AG08396 (cell line): Measurements from ENCODE around the gene LHX5.
A peak's percentile ranks its signal among the peaks of the same experiment; 100 is the strongest.

Source experiments
- DNase-seq: peaks from one replicate; pipeline ENCODE4 v3.0.0; 2012; ENCODE audit warnings: low spot score, mixed read lengths

The LHX5 gene

DNA sequence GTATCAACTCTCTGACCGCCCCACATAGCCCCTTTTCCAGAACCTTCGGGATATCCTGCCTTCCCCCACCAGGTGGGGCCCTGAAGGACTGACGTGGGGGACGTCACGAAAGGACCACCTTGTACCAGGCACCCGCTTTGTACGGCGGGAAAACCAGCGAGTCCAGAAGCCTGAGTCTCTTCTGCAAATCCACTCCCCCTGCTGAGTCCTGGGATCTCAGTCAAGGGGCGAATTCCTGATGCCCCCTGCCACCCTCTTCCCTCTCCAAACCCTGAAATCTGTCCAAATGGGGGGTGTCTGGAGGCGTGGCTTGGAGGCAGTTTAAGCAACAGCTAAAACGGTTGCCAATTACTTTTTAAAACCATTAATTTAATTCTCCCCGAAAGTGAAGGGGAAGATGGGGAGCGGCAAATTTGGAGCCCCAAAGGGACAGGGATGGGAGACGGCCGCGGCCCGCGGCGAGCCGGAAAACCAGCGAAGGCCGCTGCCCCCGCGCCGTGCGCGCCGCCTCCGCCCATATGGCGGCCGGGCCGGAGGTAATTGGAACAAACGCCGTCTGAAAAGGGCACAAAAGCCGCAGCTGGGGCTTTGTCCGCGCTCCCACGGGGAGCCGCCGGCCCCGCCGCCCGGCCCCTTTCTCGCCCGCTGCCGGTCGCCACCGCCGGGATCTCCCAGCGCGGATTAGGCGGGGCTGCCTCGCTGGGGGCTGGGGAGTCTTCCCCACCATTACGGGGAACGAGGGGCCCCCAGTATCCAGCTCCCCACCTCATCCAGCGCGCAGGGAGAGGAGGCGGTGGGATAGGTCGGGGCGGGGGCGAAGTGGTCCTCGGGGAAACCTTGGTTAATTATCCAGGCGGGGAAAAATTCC is 6.6 kb downstream of the LHX5 start:
- no peak for DNase-seq

DNA sequence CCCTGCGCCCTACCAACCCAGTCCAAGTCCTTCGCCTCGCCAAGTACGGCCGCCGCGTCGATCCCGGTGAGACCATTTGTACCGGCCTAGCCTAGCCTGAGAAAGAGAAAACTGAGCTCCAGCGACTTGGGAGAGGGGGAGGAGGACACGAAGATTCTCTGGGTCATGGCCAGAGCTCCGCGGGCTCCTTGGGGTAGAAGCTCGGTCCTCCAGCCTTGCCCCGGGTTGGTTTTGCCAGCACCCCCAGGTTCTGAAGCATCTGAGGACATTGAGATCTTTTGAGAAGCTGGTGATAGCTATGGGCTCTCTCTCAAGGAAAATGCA is 7.3 kb downstream of the LHX5 start:
- DNase-seq = no peak

DNA sequence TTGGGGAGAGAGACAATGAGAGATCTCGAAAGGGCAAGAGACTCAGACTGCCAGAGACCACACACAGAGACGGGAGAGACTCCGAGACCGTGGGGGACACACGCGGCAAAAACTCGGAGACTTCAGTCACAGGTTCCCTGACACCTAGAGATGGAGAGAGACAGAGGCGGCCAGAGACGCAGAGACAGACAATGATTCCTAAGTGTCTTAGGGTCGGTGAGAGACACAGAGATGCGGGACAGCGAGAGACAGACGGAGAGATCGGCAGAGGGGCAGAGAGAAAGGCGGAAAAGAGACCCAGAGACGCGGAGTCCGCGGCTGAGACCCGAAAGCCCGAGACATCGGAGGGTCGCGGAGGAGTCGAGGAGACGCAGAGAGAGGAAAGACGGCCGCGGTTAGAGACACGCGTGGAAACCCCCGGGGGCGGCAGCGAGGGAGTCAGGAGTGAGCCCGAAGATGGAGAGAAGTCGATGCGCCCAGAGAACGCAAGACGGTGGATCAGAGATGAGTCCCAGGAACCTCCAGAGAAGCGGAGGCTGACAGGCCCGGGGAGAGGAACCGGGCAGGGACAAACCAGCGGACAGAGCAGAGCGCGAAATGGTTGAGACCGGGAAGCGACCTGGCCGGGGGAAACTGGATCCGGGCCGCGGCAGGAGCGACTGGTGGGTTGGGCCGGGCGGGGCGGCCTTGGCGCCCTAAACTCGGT is 7.8 kb downstream of the LHX5 start:
- no peak for DNase-seq

DNA sequence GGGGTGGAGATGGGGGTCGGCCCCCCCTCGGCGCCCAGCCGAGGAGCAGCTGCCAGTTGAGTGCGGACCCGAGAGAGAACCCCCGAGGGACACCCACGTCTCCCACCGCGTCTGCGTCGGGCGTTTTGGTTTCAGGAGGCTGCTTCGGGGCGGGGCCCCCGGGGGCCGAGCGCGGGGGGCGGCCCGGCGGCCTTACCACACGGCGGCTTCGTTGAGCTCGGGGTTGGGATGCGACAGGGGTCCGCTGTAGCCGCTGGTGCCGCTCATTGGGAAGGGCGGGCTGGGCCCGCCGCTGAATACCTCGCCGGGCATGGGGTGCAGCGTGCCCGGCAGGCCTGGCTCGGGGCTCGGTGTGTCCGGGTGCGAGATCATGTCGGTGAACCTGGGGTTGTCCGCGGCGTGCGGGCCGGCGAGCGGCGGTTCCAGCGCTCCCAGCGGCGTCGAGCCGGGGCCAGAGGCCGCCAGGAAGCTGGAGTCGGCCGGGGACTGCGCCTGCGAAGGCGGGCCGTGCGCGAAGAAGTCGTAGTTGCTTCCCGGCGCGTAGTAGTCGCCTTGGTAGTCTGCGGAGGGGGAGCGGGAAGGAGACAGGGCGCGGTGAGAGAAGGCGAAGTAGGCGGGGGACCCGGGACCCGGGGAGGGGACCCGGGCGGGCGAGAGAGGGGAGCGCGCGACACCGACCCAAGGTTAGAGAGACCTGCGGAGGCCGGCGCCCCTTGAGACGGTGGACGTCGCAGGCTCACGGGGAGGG is 8.5 kb downstream of the LHX5 start:
- DNase-seq = no peak

DNA sequence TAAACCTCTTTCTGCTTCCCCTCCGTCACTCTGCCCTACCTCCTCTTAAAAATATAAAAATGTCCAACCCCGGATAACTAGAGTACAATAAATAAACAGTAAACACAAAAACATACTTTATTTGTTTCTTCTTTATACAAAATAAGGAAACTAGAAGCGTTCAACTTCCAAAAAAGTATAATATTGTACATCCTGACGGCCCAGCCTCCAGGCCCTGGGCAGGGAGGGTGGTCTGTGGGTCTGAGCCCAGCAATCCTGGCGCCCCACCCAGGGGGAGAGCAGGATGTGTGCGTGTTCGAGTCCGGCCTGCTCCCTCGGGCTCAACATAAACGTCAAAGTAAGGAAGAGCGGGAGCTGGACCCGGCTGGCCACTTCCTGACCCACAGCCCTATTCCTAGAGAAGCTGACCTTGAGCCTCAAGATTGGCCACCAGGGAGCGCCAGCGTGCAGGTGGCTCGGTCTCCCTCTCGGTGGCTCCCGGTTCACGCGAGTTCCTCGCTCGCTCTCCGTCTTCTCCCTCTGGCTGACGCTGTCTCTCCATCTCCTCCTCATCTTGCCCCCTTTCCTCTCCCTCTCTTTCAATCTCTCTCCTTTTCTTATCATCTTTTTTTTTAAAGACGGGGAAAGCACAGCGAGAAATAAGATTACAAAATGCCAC is 9.4 kb downstream of the LHX5 start:
- DNase-seq = peak; percentile 90

DNA sequence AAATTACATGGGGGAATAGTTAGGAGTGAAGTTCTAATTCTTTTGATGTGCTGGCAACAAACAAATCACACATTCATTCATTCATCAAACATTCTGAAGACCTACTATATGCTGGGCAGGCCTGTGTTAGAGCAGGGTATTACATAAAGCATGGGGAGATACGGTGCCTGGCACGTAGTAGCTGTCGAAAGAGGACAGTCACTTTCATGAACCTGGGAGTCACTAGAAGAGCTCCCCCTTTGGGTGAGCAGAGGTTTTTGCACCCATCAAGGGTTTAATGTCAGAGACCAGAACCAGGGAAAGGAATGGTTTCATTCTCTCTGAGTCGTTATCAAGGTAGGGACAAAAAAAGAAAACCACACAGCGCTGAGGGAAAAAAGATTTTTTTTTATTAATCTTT is 10.0 kb downstream of the LHX5 start:
- DNase-seq = peak; percentile 55

DNA sequence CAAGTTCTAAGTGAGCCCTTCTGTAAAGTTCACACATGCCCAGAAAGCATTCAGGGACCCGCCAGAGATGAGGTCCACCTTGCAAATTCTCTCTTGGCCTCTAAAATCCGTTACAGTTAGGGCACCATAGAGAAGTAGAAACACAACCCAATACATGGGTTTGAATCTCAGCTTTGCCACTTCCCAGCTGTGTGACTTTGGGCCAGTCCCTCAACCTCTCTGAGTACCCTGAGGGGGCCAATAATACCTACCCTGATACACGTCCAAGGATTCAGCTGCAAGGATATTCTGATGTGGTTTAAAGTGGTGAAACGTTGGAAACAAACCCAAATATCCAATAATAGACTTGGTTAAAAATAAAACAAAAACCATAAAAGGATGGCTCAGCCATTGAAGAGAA is 11.7 kb downstream of the LHX5 start:
- no peak for DNase-seq

DNA sequence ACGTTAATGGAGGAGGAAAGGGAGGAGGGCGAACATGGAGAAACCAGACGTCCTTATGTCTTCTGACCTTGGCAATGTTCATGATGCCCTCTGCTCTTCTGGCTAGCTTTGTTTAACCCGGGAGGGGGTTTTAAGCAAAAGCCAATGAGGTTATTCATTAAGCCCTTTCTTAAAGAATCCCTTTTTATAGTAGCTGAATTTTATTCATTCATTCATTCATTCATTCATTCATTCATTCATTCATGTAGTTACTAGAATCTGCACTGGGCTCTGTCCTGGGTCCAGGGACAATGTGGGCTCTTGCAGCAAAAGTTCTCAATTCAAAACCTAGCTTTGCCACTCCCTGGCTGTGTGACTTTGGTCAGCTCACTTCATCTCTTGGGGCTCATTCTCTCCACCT is 14.0 kb downstream of the LHX5 start:
- no peak for DNase-seq

DNA sequence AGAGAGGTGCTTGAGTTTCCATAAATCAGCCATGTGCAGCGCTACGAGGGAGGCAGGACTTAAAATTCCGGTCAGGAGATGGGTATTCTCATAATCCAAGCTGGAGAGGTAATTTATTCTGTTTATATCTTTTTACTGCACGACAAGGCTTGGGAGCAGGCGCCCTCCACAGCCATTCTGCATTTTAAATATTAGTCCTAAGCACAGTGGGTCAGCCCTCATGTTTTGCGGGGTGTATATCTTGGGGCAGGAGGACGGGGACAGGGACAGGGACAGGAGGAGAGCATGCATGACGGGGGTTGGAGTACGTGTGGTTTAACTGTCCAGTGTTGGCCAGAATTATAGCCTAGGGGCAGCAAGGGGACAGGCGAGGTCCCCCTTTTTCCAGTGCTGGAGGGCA is 14.5 kb downstream of the LHX5 start:
- DNase-seq = no peak

DNA sequence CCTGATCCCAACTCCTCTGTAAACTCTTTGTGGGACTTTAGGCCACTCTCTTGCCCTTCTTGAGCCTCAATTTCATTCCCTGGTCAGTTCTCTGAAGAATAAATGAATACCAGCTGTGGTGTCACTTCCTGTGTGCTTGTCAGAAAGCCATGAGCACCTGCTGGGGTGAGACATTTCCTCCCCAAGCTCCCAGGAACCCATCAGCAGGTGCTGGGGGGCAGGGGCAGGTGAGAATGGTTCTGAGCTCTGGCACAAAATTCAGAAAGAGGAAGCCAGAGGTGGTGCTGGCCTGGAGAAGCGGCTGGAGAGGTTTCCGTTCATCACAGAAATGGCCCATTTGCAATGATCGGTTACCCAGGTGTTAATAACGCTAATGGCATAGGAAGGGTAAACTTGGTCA is 14.9 kb downstream of the LHX5 start:
- no peak for DNase-seq

DNA sequence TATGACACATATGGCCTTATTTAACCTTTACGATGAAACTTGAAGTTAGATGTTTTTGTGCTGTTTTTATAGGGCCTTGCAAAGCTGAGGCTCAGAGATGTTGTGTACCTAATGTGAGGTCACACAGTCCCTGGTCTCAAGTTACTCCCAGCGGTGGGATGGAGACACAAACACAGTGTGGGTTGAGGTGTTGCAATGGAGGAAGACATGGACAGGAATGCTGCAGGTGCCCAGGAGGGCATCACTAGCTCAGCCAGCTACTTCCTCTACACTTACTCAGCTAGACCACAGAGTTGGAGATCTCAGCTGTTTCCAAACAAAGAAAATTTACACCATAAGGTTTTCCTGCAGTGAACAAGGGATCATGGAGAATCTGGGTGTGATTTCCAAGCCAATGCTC is 15.5 kb downstream of the LHX5 start:
- no peak for DNase-seq

DNA sequence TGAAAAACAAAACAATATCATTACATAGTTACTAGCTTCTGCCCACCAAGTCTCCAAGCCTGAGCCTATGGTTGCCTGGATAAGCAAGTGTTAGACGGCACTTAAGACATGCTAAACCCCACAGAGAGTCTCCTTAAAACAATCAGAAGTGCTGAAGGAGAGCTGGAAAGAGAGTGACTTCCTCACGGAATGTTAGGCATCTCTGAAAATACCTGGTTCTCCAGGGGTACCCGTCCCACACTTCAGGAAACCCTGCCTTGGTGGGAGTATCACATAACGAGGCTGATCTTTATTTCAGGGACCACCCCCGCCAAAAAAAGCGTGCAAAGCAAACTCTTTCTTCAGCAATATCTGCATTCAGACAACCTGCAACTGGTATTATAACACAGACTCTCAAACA is 18.3 kb downstream of the LHX5 start:
- DNase-seq = no peak

DNA sequence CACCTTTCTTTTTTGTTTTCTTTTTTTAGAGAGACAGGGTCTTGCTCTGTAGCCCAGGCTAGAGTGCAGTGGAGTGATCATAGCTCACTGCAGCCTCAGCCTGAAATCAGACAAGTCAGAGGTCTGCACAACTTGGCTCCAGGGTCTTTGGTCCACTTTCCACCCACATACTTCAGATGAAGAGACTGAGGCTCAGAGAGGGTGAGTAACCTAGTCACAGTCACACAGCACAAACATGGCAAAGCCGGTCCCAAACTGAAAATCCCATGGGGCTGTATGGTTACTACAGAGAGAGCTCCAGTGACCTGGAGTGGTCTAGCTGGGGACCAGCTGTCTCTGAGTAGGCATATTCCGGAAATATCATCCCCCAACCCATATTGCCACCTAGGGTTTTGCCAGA is 19.2 kb downstream of the LHX5 start:
- DNase-seq = no peak

DNA sequence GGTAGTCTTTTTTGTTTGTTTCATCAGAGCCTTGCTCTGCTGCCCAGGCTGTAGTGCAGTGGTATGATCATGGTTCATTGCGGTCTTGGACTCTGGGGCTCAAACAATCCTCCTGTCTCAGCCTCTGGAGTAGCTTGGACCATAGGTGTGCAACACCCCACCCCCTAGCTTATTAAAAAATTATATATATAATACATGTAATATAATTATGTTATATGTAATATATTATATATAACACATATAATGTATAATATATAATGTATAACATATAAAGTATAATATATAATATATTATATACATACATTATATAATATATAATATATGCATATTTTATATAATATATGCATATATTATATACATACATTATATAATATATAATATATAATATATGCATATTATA is 21.8 kb downstream of the LHX5 start:
- DNase-seq = no peak

DNA sequence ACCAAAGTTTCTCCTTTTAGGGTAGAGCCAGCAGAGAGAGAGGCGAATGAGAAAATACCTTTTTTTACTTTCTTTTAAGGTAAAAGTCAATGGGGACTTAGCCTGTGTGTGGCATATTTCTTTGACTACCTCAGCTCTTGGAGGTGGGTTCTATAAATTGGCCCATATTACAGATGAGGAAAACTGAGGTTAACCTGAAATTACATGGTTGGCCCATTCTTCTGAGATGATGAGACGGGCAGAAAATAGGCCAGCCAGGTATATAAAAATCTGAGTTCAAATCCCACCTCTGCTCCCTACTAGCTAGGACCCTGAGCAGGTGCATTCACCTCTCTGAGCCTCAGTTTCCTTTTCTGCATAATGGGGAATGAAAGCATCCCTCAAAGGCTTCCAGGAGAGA is 22.4 kb downstream of the LHX5 start:
- DNase-seq = no peak

DNA sequence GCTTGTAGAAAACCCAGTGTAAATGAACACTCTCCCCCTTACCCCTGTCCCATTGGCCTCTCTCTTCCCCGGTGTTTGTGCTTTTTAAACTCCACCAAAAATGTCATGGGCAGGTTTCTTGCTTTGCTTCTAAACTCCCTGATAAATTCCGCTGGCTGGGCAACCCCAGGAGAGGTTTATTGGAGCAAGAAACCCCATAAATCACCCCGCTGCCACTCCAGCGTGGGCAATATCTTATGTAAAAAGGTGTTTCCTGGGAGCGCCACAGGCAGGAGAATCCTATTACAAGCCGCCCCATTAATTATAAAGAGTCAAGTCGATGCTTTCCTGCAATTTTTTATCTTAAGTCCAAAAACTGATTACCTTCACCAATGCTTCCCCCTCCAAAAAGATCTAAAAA is 22.8 kb downstream of the LHX5 start:
- no peak for DNase-seq

DNA sequence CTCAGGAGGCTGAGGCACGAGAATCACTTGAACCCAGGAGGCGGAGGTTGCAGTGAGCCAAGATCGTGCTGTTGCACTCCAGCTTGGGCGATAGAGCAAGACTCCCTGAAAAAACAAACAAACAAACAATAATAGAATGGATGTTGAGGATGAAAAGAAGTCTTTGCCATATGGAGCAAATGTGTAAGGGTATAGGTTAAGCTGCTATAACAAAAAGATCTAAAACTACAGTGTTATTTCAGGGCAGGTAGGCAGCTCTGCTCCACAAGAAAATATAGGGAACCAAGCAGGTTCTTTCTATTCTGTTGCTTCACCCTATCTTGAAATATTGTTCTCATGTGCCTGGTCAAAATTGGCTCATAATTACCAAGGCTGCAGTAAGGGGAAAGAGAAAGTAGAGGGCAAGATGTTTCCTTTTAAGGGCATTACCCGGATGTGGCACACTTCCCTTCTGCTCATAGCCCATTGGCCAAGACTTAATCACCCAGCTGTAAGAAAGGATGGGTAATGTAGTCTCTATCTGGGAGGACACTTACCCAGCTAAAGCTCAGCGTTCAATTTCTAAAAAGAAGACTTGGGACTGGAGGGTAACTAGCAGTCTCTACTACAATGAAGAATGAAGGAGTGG is 26.0 kb downstream of the LHX5 start:
- no peak for DNase-seq

DNA sequence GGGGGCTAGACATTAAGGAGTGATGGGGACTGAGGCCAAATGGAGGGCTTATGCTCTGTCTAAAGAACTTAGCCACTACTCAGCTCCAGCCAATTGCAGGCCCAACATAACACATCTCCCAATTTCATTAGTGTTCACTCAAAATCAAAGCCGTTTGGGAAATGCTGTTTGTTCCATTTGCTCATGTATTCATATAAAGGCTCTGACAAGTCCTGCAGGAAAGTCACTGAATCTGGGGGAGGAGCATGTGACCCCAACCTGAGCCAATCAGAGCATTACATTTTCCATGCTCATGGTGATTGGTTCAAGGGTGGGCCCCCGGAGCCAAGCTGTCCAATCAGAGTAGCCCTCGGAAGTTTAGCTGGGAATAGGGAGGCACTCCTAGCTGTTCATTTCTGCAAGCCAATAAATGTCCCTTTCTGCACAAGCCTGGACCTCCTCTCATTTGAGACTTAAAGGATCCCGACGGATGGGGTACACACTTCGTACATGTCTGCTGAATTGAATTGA is 28.6 kb downstream of the LHX5 start:
- no peak for DNase-seq

DNA sequence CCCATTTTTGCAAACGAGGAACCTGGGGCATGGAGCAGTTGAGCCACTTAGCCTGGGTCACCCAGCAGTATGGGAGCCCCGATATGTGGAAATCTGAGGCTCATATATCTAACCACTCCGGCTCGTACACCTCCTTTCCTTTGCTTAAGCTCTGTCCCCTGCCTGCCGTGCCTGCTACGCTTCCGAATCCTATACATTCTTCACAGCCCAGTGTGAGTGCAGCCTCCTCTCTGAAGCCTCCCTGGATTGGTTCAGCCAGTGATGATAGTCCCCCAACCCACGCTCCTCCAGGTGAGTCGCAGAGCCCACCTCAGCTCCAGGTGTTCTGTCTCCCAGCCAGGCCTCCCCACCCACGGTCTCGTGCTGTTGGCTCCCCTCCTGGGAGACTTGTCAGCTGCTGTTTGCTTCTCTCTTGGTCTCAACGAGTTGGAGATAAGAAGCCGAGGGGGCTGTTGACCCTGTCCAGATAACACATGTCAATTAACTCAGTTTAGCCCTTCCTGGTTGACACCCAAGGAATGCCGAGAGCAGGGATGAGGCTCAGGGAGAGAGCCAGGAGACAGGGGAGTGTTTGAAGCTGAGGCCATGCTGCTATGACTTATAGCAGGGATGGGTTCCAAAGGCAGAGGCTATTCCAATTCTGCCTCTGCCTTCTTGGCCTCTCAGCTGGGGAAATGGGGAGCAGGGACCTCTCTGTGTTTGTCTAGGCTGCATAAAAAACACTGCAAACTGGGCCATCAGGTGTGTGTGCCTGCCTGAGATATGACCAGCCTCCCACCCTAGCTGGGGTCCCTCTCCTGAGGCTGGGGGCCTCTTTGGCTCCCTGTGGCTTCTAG is 30.5 kb downstream of the LHX5 start:
- no peak for DNase-seq

DNA sequence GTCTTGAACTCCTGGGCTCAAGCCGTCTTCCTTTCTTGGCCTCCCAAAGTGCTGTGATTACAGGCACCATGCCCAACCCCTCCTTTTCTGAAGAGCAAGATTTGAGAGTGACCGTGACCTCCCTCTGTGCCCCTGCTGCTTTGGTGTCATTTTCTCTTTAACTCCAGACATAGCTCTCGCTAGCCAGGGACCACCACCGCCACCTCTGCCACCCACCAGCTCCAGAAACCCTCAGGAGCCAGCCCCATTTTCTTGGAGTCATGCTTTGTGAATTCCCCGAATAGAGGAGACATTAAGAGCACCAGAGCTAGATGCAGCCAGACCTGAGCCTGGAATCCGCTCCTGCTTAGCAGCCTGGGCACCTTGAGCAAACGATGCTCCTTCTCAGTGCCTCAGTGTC is 31.3 kb downstream of the LHX5 start:
- no peak for DNase-seq

DNA sequence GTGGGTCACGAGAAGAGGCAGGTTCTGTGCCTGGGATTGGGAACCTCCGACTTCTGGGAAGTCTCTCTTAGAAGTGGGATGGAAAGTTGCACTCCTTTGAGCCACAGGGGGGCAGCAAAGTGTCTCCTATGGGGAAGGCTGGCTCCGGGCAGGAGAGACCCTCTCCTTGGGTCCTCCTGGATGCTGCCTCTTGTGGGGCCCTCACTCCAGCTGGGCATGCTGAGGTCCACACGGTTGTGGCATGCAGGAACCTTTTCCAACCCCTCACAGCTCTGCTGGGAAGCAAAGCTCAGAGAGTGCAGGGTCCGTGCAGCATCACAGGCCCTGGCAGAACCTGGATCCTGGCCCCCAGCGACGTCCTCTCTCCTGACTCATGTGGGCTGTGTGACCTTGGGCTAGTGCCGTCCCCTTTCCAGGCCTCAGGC is 32.1 kb downstream of the LHX5 start:
- peak; percentile 58 for DNase-seq
